Endodermal cell (in vitro differentiated cells): ENCODE results near the gene CHD6. TPM values are rescaled to one million over a fixed set of nuclear protein-coding genes. Genes with fewer than 3 reads are reported as not detected.

Source experiments
- DNase-seq: peaks from one replicate; pipeline ENCODE4 v3.0.0-alpha.2; 2017
- H3K27ac ChIP-seq: 2 replicates; pipeline ENCODE4 v1.5.1; 2013; ENCODE audit warnings: mild to moderate bottlenecking, low read depth, low read length, moderate library complexity
- H3K27me3 ChIP-seq: 2 replicates; pipeline ENCODE4 v1.6.1; 2013; ENCODE audit warnings: mild to moderate bottlenecking, low read length, moderate library complexity; ENCODE audit not compliant: insufficient read depth, control insufficient read depth, poor library complexity, severe bottlenecking
- H3K36me3 ChIP-seq: 2 replicates; pipeline ENCODE4 v1.7.0; 2013; ENCODE audit warnings: mild to moderate bottlenecking, low read length, moderate library complexity; ENCODE audit not compliant: control insufficient read depth, insufficient read depth
- H3K4me1 ChIP-seq: one replicate; pipeline ENCODE4 v1.7.0; 2013; ENCODE audit warnings: low read length; ENCODE audit not compliant: control insufficient read depth, insufficient read depth
- H3K4me3 ChIP-seq: 2 replicates; pipeline ENCODE4 v1.5.1; 2013; ENCODE audit warnings: mild to moderate bottlenecking, low read length, moderate library complexity
- H3K9ac ChIP-seq: 2 replicates; pipeline ENCODE4 v1.6.1; 2013; ENCODE audit warnings: mild to moderate bottlenecking, low read length, moderate library complexity; ENCODE audit not compliant: poor library complexity, severe bottlenecking; ENCODE audit errors: extremely low read depth
- H3K9me3 ChIP-seq: 2 replicates; pipeline ENCODE4 v1.6.1; 2013; ENCODE audit warnings: mild to moderate bottlenecking, low read length, moderate library complexity; ENCODE audit not compliant: control insufficient read depth
- H3K27ac Mint-ChIP-seq: 2 replicates; pipeline ENCODE4 v1.8.0; 2020; ENCODE audit warnings: mixed read lengths
- H3K27me3 Mint-ChIP-seq: 2 replicates; pipeline ENCODE4 v1.8.0; 2021; ENCODE audit warnings: mild to moderate bottlenecking, mixed read lengths; ENCODE audit not compliant: insufficient read depth
- H3K36me3 Mint-ChIP-seq: 2 replicates; pipeline ENCODE4 v1.8.0; 2020; ENCODE audit warnings: low read depth, mixed read lengths
- H3K4me1 Mint-ChIP-seq: 2 replicates; pipeline ENCODE4 v1.8.0; 2020; ENCODE audit warnings: mixed read lengths
- H3K4me3 Mint-ChIP-seq: 2 replicates; pipeline ENCODE4 v1.8.0; 2020; ENCODE audit warnings: mild to moderate bottlenecking, moderate library complexity, mixed read lengths
- H3K9me3 Mint-ChIP-seq: 2 replicates; pipeline ENCODE4 v1.8.0; 2020; ENCODE audit warnings: mild to moderate bottlenecking, mixed read lengths
- WGBS, 2 experiments: methylation state at CpG; one replicate each; pipeline versions ENCODE4 v1.1.5 to v1.1.7; 2013; ENCODE audit warnings: missing lambda C conversion rate in 2 of 2, mixed read lengths in 1 of 2; ENCODE audit not compliant: insufficient coverage in 1 of 2, insufficient read length in 1 of 2; 5-methylcytosine and 5-hydroxymethylcytosine counted together
- total RNA-seq, 2 donors: library from RNA; stranded (reverse); fragmentation: NEBNext Ultra II Directional in 1 of 2; extraction: Animal tissue kit (Norgen Biotek cat#: 25700) in 1 of 2; gene quantifications; 2 replicates in 1 of 2; 3 replicates in 1 of 2; pipeline ENCODE4 v1.2.1, GENCODE V29; 2021
- TF ChIP-seq, protein P1 (sequence below): fragments of 200-600 bp; sonication (generic); conservative IDR thresholded peaks from 2 replicates; pipeline ENCODE4 v1.5.0; 2021; ENCODE audit warnings: antibody characterized with exemption, mild to moderate bottlenecking

Gene CHD6
- total RNA-seq, 2 donors from 2014 or later, result 82.5 to 107 TPM

DNA sequence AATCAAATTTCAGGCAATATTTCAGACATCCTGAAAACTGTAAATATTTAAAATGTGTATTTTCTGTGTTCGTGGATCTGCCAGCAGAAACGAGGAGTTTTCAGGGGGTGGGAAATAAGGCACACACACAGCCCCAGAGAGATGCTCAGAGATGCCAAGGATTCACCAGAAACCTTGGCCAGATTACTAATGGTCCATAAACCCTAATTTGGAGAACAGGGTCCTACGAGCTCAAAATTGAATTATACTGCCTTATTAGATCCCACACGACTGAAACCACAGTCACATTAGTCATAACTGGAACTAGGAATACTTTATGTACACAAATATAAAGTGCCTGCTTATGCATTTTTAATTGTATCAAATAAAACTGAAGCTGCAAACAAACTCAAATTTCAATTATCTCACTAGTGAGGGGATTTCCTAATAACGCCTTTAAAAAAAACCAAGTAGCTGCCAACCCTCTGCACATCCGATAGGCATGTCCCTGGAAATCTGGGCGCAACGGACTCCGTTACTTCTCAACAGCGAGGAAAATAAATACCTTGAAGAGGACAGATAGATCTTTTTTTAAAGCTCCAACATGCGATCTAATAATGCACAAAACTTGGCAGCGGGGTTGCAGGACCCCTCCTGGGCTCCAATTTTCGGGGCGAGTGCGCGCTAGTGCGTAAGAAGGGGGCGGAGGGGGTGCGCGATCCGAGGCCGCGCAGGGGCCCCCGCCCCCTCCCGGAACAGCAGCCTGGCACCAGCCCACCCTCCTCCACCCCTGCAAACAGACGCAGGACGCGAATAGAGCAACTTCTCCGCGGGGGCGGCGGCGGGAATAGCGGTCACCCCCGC is 897 bp downstream of the CHD6 start:
- H3K36me3 Mint-ChIP-seq, result no peaks in the 10 kb centered on the region
- Histone ChIP-seq H3K36me3 (no peaks in the 10 kb centered on the region), H3K9me3 (no peaks in the 10 kb centered on the region), H3K4me3 (peak overlapping the region; percentile 97), H3K4me1 (peaks cover 3% of the 10 kb centered on the region), H3K9ac (peak overlapping the region; percentile 65), H3K27me3 (no peaks in the 10 kb centered on the region), H3K27ac (no peak overlapping the region)
- H3K27ac Mint-ChIP-seq, result peak overlapping the region; percentile 80
- no peaks in the 10 kb centered on the region for H3K9me3 Mint-ChIP-seq
- peak overlapping the region; percentile 81 for H3K4me3 Mint-ChIP-seq
- H3K4me1 Mint-ChIP-seq, result peaks cover 48% of the 10 kb centered on the region
- peak; percentile 69 for DNase-seq
- 7% methylated on average over 9 to 30 of the region's 35 CpGs for WGBS, 2 experiments
- H3K27me3 Mint-ChIP-seq, result no peaks in the 10 kb centered on the region
- TF ChIP-seq, protein P1, sequence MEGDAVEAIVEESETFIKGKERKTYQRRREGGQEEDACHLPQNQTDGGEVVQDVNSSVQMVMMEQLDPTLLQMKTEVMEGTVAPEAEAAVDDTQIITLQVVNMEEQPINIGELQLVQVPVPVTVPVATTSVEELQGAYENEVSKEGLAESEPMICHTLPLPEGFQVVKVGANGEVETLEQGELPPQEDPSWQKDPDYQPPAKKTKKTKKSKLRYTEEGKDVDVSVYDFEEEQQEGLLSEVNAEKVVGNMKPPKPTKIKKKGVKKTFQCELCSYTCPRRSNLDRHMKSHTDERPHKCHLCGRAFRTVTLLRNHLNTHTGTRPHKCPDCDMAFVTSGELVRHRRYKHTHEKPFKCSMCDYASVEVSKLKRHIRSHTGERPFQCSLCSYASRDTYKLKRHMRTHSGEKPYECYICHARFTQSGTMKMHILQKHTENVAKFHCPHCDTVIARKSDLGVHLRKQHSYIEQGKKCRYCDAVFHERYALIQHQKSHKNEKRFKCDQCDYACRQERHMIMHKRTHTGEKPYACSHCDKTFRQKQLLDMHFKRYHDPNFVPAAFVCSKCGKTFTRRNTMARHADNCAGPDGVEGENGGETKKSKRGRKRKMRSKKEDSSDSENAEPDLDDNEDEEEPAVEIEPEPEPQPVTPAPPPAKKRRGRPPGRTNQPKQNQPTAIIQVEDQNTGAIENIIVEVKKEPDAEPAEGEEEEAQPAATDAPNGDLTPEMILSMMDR, result no peak

DNA sequence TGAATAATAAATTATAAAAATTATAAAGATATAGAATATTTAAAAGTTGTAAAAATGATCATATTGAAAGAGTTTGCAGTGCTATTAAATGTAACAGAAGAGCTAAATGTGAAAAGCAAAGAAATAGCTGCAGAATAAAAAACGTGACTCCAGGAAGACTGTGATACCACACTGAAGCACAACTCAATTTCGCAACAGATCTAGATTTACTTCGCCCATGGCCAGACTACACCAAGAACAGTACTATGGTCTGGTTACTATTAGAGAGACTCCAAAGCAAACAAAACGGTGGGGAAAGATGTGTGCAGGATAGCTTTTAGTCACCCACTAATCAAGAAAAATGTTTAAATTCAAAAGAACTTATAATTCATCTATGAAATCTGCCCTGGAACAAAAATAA is 1.9 kb downstream of the CHD6 start:
- H3K27ac ChIP-seq, result no peak overlapping the region
- TF ChIP-seq, protein P1, result no peak
- 89 to 96% methylated on average over 3 to 4 of the region's 4 CpGs for WGBS, 2 experiments
- no peaks in the 10 kb centered on the region for H3K27me3 Mint-ChIP-seq
- no peaks in the 10 kb centered on the region for H3K27me3 ChIP-seq
- H3K36me3 Mint-ChIP-seq, result peaks cover 2% of the 10 kb centered on the region
- H3K4me1 Mint-ChIP-seq, result peaks cover 48% of the 10 kb centered on the region
- no peaks in the 10 kb centered on the region for H3K9me3 ChIP-seq
- no peaks in the 10 kb centered on the region for H3K9me3 Mint-ChIP-seq
- no peak for DNase-seq
- H3K36me3 ChIP-seq, result no peaks in the 10 kb centered on the region
- no peak overlapping the region for H3K9ac ChIP-seq
- H3K4me3 Mint-ChIP-seq, result peak overlapping the region; percentile 81
- H3K4me1 ChIP-seq, result peaks cover 3% of the 10 kb centered on the region
- H3K27ac Mint-ChIP-seq, result no peak overlapping the region
- peak overlapping the region; percentile 97 for H3K4me3 ChIP-seq

DNA sequence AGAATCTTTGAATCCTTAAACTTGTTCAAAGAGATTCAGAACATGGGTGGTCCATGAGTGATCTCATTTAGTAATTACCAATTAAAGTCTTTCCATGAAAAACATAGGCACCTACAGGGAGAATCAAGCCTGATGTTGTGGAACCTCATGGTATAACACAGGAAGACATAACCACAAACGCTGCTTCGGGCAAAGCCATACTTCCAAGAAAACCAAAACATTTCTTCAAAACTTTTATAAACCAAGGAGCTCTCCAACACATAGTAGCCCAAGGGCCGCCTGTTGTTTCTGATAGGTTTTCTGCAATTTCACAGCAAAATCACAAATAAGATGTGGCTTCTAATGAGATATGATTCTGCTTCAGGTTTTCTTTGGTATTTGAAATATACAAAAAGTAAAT is 2.5 kb downstream of the CHD6 start:
- Histone ChIP-seq H3K27ac (no peak overlapping the region), H3K4me1 (peaks cover 3% of the 10 kb centered on the region), H3K9me3 (no peaks in the 10 kb centered on the region), H3K4me3 (no peak overlapping the region), H3K36me3 (no peaks in the 10 kb centered on the region), H3K9ac (no peak overlapping the region), H3K27me3 (no peaks in the 10 kb centered on the region)
- DNase-seq, result no peak
- Mint-ChIP-seq H3K4me3 (no peak overlapping the region), H3K36me3 (peaks cover 2% of the 10 kb centered on the region), H3K4me1 (peaks cover 48% of the 10 kb centered on the region), H3K27me3 (no peaks in the 10 kb centered on the region), H3K27ac (no peak overlapping the region), H3K9me3 (no peaks in the 10 kb centered on the region)
- TF ChIP-seq, protein P1, result no peak
- 75 to 93% methylated on average over 2 to 3 of the region's 3 CpGs for whole genome bisulfite sequencing, 2 experiments
